Spinal cord (tissue), 10 donors: ENCODE data around the gene DAPP1. TPM values are rescaled to one million over a fixed set of nuclear protein-coding genes. Genes with fewer than 3 reads are reported as not detected.

ENCODE experiments used
- DNase-seq, 6 donors: peaks; one replicate each; pipeline versions ENCODE4 v3.0.0 to v3.0.0-alpha.2; 2013 to 2015; ENCODE audit warnings: low spot score in 6 of 6, low read depth in 4 of 6
- H3K27ac ChIP-seq: one replicate; pipeline ENCODE4 v1.5.1; 2013; ENCODE audit warnings: low read depth, low read length, control low read depth
- H3K27me3 ChIP-seq: one replicate; pipeline ENCODE4 v1.6.1; 2013; ENCODE audit warnings: low read length; ENCODE audit not compliant: control insufficient read depth, insufficient read depth
- H3K36me3 ChIP-seq: one replicate; pipeline ENCODE4 v1.6.1; 2013; ENCODE audit warnings: low read length; ENCODE audit not compliant: control insufficient read depth, insufficient read depth
- H3K4me1 ChIP-seq: one replicate; pipeline ENCODE4 v1.6.1; 2013; ENCODE audit warnings: low read length; ENCODE audit not compliant: control insufficient read depth, insufficient read depth
- H3K4me3 ChIP-seq: one replicate; pipeline ENCODE4 v1.5.1; 2013; ENCODE audit warnings: low read depth, low read length, control low read depth
- H3K9me3 ChIP-seq: one replicate; pipeline ENCODE4 v1.6.1; 2013; ENCODE audit warnings: low read length; ENCODE audit not compliant: control insufficient read depth, insufficient read depth
- WGBS: methylation state at CpG from one replicate; pipeline ENCODE4 v1.1.5; 2013; ENCODE audit warnings: missing lambda C conversion rate; ENCODE audit not compliant: insufficient coverage; 5-methylcytosine and 5-hydroxymethylcytosine counted together
- polyA plus RNA-seq, 2 donors: library from polyadenylated mRNA; unstranded; fragments of 120-200 nt; gene quantifications; one replicate each; pipeline ENCODE4 v1.2.1, GENCODE V29; 2013; ENCODE audit not compliant: insufficient read length in 2 of 2
- total RNA-seq, 2 donors: library from RNA; depleted of rRNA in 1 of 2; stranded (reverse); fragments of 120-200 nt in 1 of 2; fragments of >200 nt in 1 of 2; gene quantifications; one replicate each; pipeline versions ENCODE4 v1.2.3 to v1.2.4, GENCODE V29; 2013 to 2014
- donor health status: healthy.

DAPP1 gene
- total and polyA plus RNA-seq, 4 donors: 0.53 to 5.7 (median 1.1) TPM

GRCh38 chr4:99832758-99833157 lies 16.1 kb downstream of the DAPP1 start:
- Histone ChIP-seq H3K9me3 (no peaks in the 10 kb centered on the region), H3K4me3 (no peak overlapping the region), H3K4me1 (no peaks in the 10 kb centered on the region), H3K27ac (no peak overlapping the region), H3K27me3 (no peaks in the 10 kb centered on the region), H3K36me3 (no peaks in the 10 kb centered on the region)
- no CpG with 5 or more reads among the region's 3 CpGs for WGBS
- DNase-seq: no peak

- Histone ChIP-seq H3K36me3 (no peaks in the 10 kb centered on the region), H3K9me3 (no peaks in the 10 kb centered on the region), H3K4me1 (no peaks in the 10 kb centered on the region), H3K27ac (no peak overlapping the region), H3K27me3 (no peaks in the 10 kb centered on the region), H3K4me3 (no peak overlapping the region)
- WGBS: 47% methylated on average over 3 of the region's 5 CpGs
- DNase-seq: peak in 1 of 6 donors; percentile 59
Observed at GRCh38 chr4:99833756-99834155, 17.1 kb downstream of the DAPP1 start.

GRCh38 chr4:99834569-99834968 lies 17.9 kb downstream of the DAPP1 start:
- Histone ChIP-seq H3K36me3 (no peaks in the 10 kb centered on the region), H3K4me3 (no peak overlapping the region), H3K9me3 (no peaks in the 10 kb centered on the region), H3K27ac (no peak overlapping the region), H3K4me1 (no peaks in the 10 kb centered on the region), H3K27me3 (no peaks in the 10 kb centered on the region)
- 94% methylated on average over 5 of the region's 7 CpGs for WGBS
- no peak for DNase-seq

- no peaks in the 10 kb centered on the region for H3K27me3 ChIP-seq
- H3K4me3 ChIP-seq: no peak overlapping the region
- no CpG with 5 or more reads among the region's 2 CpGs for WGBS
- no peak overlapping the region for H3K27ac ChIP-seq
- no peaks in the 10 kb centered on the region for H3K36me3 ChIP-seq
- DNase-seq: no peak
- no peaks in the 10 kb centered on the region for H3K4me1 ChIP-seq
- H3K9me3 ChIP-seq: no peaks in the 10 kb centered on the region
Observed at GRCh38 chr4:99835942-99836341, 19.3 kb downstream of the DAPP1 start.

- H3K27ac ChIP-seq: no peak overlapping the region
- no peaks in the 10 kb centered on the region for H3K27me3 ChIP-seq
- no peak for DNase-seq
- 96% methylated on average over 2 of the region's 2 CpGs for WGBS
- no peaks in the 10 kb centered on the region for H3K4me1 ChIP-seq
- no peak overlapping the region for H3K4me3 ChIP-seq
- no peaks in the 10 kb centered on the region for H3K9me3 ChIP-seq
- H3K36me3 ChIP-seq: no peaks in the 10 kb centered on the region
Observed at GRCh38 chr4:99838927-99839326, 22.3 kb downstream of the DAPP1 start.

- no CpG with 5 or more reads among the region's 4 CpGs for WGBS
- H3K4me1 ChIP-seq: no peaks in the 10 kb centered on the region
- H3K9me3 ChIP-seq: no peaks in the 10 kb centered on the region
- H3K4me3 ChIP-seq: no peak overlapping the region
- H3K27ac ChIP-seq: no peak overlapping the region
- H3K27me3 ChIP-seq: no peaks in the 10 kb centered on the region
- no peak for DNase-seq
- no peaks in the 10 kb centered on the region for H3K36me3 ChIP-seq
Observed at GRCh38 chr4:99841129-99841528, 24.5 kb downstream of the DAPP1 start.

GRCh38 chr4:99843413-99843812 lies 26.8 kb downstream of the DAPP1 start:
- Histone ChIP-seq H3K4me3 (no peak overlapping the region), H3K4me1 (no peaks in the 10 kb centered on the region), H3K9me3 (no peaks in the 10 kb centered on the region), H3K27ac (no peak overlapping the region), H3K27me3 (no peaks in the 10 kb centered on the region), H3K36me3 (no peaks in the 10 kb centered on the region)
- DNase-seq: no peak

GRCh38 chr4:99844048-99844447 lies 27.4 kb downstream of the DAPP1 start:
- DNase-seq: no peak
- Histone ChIP-seq H3K4me1 (no peaks in the 10 kb centered on the region), H3K27me3 (no peaks in the 10 kb centered on the region), H3K4me3 (no peak overlapping the region), H3K36me3 (no peaks in the 10 kb centered on the region), H3K27ac (no peak overlapping the region), H3K9me3 (no peaks in the 10 kb centered on the region)
- 93% methylated on average over 4 of the region's 7 CpGs for WGBS

- Histone ChIP-seq H3K4me1 (no peaks in the 10 kb centered on the region), H3K27me3 (no peaks in the 10 kb centered on the region), H3K36me3 (no peaks in the 10 kb centered on the region), H3K9me3 (no peaks in the 10 kb centered on the region), H3K4me3 (no peak overlapping the region), H3K27ac (no peak overlapping the region)
- no CpG with 5 or more reads among the region's 1 CpG for WGBS
- DNase-seq: no peak
Observed at GRCh38 chr4:99845179-99845578, 28.6 kb downstream of the DAPP1 start.

- H3K9me3 ChIP-seq: no peaks in the 10 kb centered on the region
- no peak overlapping the region for H3K27ac ChIP-seq
- no peak overlapping the region for H3K4me3 ChIP-seq
- no peaks in the 10 kb centered on the region for H3K4me1 ChIP-seq
- no peak for DNase-seq
- no peaks in the 10 kb centered on the region for H3K36me3 ChIP-seq
- no peaks in the 10 kb centered on the region for H3K27me3 ChIP-seq
- WGBS: no CpG with 5 or more reads among the region's 2 CpGs
Observed at GRCh38 chr4:99845708-99846469, 29.3 kb downstream of the DAPP1 start.
